ENCODE measurements around the gene ME3. TPM values are rescaled to one million over a fixed set of nuclear protein-coding genes. Genes with fewer than 3 reads are reported as not detected.

The ME3 gene
- total RNA-seq, 1 experiment from 2014 or later: 0.30 TPM

DNA sequence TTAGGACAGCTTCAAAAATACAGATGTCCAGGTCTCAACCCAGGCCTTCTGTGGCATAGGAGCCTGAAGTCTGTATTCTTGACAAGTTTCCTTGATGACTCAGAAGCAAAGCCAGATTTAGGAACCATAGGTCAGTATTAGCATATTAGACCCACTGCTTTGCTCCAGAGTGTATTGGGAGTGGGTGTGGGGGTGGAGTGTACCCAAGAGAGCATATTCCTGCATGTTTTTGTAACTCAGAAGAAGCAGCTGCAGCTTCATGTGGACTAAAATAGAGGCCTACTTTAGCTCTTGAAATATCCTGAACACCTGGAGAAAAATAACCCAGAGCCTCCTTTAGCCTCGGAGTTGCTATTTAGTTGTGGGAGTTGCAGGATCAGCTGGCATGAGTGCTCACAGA is 191.0 kb downstream of the ME3 start:
- H3K79me2 ChIP-seq (ENCODE audit: insufficient read depth, low read length): no peaks in the 10 kb centered on the region
- no peak overlapping the region for H3K9ac ChIP-seq (ENCODE audit: low read length)
- no peaks in the 10 kb centered on the region for H3K27me3 ChIP-seq (ENCODE audit: insufficient read depth, low read length)
- no peaks in the 10 kb centered on the region for H3K9me2 ChIP-seq (ENCODE audit: insufficient read depth)
- no peaks in the 10 kb centered on the region for H3K9me3 ChIP-seq (ENCODE audit: control insufficient read depth in 1 of 2, insufficient read depth in 1 of 2, low read depth in 1 of 2, low read length in 2 of 2)
- no TSS peak for BruUV-seq (replicated peaks)
- no peak overlapping the region for H3K4me2 ChIP-seq (ENCODE audit: low read length)
- ChIA-PET RAD21 (ENCODE audit: low non-redundant PET in 1 of 2, low total read pairs in 2 of 2, uncharacterized antibody in 2 of 2, unreplicated experiment in 2 of 2) (no interaction called here), CTCF (interaction anchor here (0.8 kb wide), 1 partner anchor 127 kb away, joined by 3 read pairs; no protein-coding TSS in a partner anchor), POLR2A (no interaction called here)
- DNase-seq (ENCODE audit: low read depth, low spot score): no peak
- no peaks in the 10 kb centered on the region for H4K20me1 ChIP-seq (ENCODE audit: insufficient read depth)
- H3K4me3 ChIP-seq (replicated peaks in 1 of 2; ENCODE audit: low read depth in 1 of 2, low read length in 2 of 2): no peak overlapping the region
- no peak overlapping the region for H3K27ac ChIP-seq (ENCODE audit: low read depth, low read length)
- H3K36me3 ChIP-seq (ENCODE audit: control insufficient read depth in 1 of 2, insufficient read depth in 2 of 2, low read length in 2 of 2): no peaks in the 10 kb centered on the region
- peaks cover 14 to 23% of the 10 kb centered on the region in 2 experiments for H3K4me1 ChIP-seq (ENCODE audit: control insufficient read depth in 1 of 2, insufficient read depth in 2 of 2, low read length in 2 of 2)
- ATAC-seq: no peak
- intact Hi-C loops (cut with micrococcal nuclease): no loop called here
- no peak for TF ChIP-seq CBX3 (IDR thresholded peaks at IDR 0.05; ENCODE audit: low read depth)
- TF ChIP-seq POLR2AphosphoS5 (IDR thresholded peaks at IDR 0.05; ENCODE audit: low read depth, low read length): no peak
- TF ChIP-seq, protein P1, sequence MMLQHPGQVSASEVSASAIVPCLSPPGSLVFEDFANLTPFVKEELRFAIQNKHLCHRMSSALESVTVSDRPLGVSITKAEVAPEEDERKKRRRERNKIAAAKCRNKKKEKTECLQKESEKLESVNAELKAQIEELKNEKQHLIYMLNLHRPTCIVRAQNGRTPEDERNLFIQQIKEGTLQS (IDR thresholded peaks at IDR 0.05): no peak
- TF ChIP-seq POLR2A (IDR thresholded peaks at IDR 0.05; ENCODE audit: borderline replicate concordance, extremely low read depth, insufficient read depth, insufficient read length): no peak
- TF ChIP-seq ZBTB33 (IDR thresholded peaks at IDR 0.05; ENCODE audit: extremely low read depth, insufficient replicate concordance, low read length): no peak
- TF ChIP-seq SRF (IDR thresholded peaks at IDR 0.05; ENCODE audit: low read depth): no peak
- no peak for TF ChIP-seq SP1 (IDR thresholded peaks at IDR 0.05; ENCODE audit: low read depth)
- TF ChIP-seq RAD21 (IDR thresholded peaks at IDR 0.05; ENCODE audit: low read depth): no peak
- no peak for TF ChIP-seq YY1 (IDR thresholded peaks at IDR 0.05; ENCODE audit: extremely low read depth, insufficient replicate concordance, low read depth, low read length)
- TF ChIP-seq ZFX (IDR thresholded peaks at IDR 0.05): no peak
- no peak for TF ChIP-seq CEBPB (IDR thresholded peaks at IDR 0.05; ENCODE audit: low read depth)
- no peak overlapping the region for H2AFZ ChIP-seq (ENCODE audit: low read depth, low read length, poor library complexity, severe bottlenecking)

Measured in HCT116 (cell line).